Mucosa of rectum (tissue), 2 donors: ENCODE data around the gene TRAPPC2L.

Experiments
- H3K27ac ChIP-seq, 2 donors: one replicate each; pipeline ENCODE4 v1.7.0; 2013; ENCODE audit warnings: inconsistent platforms in 2 of 2, low read depth in 2 of 2, low read length in 2 of 2
- H3K27me3 ChIP-seq, 2 donors: one replicate each; pipeline ENCODE4 v1.7.0; 2013; ENCODE audit warnings: low read length in 2 of 2; ENCODE audit not compliant: control insufficient read depth in 2 of 2, insufficient read depth in 2 of 2
- H3K36me3 ChIP-seq, 2 donors: one replicate each; pipeline ENCODE4 v1.7.0; 2013; ENCODE audit warnings: low read length in 2 of 2; ENCODE audit not compliant: control insufficient read depth in 2 of 2, insufficient read depth in 2 of 2
- H3K4me1 ChIP-seq, 2 donors: one replicate each; pipeline ENCODE4 v1.7.0; 2013; ENCODE audit warnings: low read length in 2 of 2, mild to moderate bottlenecking in 1 of 2; ENCODE audit not compliant: control insufficient read depth in 2 of 2, insufficient read depth in 2 of 2
- H3K4me3 ChIP-seq, 2 donors: one replicate each; pipeline ENCODE4 v1.7.0; 2013; ENCODE audit warnings: low read length in 2 of 2
- H3K9ac ChIP-seq, 2 donors: one replicate each; pipeline ENCODE4 v1.7.0; 2013; ENCODE audit warnings: low read length in 2 of 2, low read depth in 1 of 2, mild to moderate bottlenecking in 1 of 2
- H3K9me3 ChIP-seq, 2 donors: one replicate each; pipeline ENCODE4 v1.7.0; 2013; ENCODE audit warnings: low read length in 2 of 2; ENCODE audit not compliant: control insufficient read depth in 2 of 2
- donor health status: healthy.
- donor health status: Normal muscosa, but diverticular disease.

The TRAPPC2L gene

DNA sequence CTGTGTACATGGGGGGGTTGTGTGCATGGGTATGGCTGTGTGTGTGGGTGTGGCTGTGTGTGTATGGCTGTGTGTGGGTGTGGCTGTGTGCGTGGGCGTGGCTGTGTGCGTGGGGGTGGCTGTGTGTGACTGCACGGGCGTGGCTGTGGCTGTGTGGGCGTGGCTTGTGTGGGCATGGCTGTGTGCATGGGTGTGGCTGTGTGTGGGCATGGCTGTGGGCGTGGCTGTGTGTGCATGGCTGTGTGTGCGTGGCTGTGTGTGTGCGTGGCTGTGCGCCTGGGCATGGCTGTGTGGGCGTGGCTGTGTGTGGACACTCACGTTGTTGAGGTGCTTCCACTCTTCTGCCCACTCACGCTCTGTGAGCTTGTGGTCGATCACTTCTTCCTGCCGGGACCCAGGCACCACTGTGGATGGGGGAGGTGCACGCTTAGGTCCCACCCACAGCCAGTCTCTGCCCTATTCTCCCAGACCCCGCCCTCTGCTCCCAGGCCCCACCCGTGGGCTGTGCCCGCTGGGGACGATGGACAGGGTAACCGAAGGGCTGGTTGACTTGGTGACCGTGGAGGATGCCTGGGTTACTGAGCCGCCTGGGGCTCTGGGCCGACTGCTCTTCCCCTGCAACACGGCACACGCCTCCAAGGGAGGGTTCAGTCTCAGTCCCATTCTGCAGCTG is 25.6 kb downstream of the TRAPPC2L start:
- H3K4me1 ChIP-seq = peaks cover 6 to 17% of the 10 kb centered on the region in 2 donors
- H3K9me3 ChIP-seq = no peaks in the 10 kb centered on the region
- H3K27ac ChIP-seq = peak overlapping the region; percentile 28 to 30
- H3K4me3 ChIP-seq = no peak overlapping the region
- peaks cover 3 to 4% of the 10 kb centered on the region in 2 donors for H3K36me3 ChIP-seq
- peaks cover 0 to 7% of the 10 kb centered on the region in 2 donors for H3K27me3 ChIP-seq
- H3K9ac ChIP-seq = no peak overlapping the region

DNA sequence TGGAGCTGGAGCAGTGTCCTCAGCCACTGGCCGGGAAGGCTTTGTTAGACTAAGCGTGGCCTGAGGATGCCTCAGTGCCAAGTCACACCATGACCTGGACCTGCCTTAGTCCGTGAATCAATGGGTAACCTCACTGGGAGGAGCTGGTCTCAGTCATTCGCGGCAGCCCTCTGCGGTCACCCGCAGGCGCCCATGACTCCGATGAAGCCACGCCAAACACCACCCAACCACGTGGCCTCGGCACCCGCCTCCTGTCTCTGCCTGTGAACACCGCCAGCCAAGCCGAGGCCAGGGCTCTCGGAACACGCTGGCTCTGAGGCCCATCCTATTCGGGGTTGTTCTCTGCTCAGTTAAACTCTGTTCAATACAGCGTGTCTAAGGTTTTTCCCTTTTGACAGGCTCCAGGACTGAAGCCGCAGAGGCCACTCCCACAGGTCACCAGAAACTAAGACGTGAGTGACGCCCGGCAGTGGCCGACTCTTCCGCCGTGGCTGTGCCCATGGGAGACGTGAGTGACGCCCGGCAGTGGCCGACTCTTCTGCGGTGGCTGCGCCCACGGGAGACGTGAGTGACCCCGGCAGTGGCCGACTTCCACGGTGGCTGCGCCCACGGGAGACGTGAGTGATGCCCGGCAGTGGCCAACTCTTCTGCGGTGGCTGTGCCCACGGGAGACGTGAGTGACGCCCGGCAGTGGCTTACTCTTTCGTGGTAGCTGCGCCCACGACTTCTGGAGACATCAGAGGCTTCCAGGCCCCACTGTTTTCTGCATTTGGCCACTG is 26.4 kb downstream of the TRAPPC2L start:
- H3K9ac ChIP-seq = no peak overlapping the region
- peaks cover 6 to 20% of the 10 kb centered on the region in 2 donors for H3K4me1 ChIP-seq
- H3K36me3 ChIP-seq = peaks cover 3 to 4% of the 10 kb centered on the region in 2 donors
- H3K9me3 ChIP-seq = no peaks in the 10 kb centered on the region
- peaks cover 0 to 7% of the 10 kb centered on the region in 2 donors for H3K27me3 ChIP-seq
- H3K27ac ChIP-seq = no peak overlapping the region
- no peak overlapping the region for H3K4me3 ChIP-seq

DNA sequence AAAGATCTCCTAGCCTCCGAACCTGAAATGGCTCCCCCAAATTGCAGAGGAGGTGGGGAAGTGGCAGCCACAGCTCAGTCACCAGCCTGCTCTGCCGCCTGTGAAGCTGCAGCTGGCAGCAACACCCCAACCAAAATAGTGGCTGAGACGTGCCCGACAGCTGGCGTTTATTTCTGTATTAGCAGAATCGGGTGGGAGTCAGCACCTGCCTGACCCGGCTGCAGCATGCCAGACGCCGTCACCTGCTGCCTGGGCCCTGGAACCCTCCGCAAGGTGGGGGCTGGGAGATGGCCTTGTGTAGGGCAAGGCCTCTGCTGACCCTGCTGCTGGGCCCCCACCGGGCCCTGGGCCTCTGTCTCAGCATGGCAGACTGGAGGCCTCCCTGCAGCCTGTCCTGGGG is 27.0 kb downstream of the TRAPPC2L start:
- Histone ChIP-seq H3K27ac (no peak overlapping the region), H3K4me1 (peaks cover 6 to 20% of the 10 kb centered on the region in 2 donors), H3K9me3 (no peaks in the 10 kb centered on the region), H3K9ac (no peak overlapping the region), H3K27me3 (peaks cover 0 to 7% of the 10 kb centered on the region in 2 donors), H3K4me3 (no peak overlapping the region), H3K36me3 (peaks cover 2% of the 10 kb centered on the region in 2 donors)

DNA sequence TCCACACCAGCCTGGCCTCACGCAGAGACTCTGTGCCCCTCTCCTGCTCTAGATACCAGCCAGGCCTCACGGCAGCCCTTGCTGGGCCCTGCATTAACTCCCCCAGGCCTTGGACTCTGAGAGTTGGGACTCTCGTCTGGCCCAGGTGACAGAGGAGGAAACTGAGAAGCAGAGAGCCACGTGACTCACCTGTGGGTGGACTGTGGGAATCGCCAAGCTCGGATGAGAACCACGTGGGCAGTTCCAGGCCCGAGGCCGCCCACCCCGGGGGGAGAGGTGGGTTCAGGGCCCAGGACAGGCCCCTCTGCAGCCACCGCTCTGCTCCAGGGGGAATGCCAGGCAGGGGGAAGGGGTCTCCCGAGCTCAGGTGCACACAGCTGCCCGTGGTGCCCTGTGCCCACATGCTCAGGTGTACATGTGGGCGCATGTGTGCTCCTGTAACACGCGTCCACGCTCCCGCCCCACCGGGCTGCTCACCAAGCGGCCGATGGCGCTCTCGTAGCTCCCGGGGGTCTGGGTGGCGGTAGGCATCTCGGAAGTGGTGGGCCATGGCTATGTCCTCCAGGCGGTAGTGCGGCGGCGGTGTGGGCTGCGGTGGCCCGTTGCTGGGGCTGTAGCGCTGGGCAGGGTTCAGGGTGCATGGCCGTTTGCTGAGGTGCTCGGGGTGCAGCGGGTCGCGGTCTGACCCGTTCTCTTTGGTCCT is 27.8 kb downstream of the TRAPPC2L start:
- H3K4me3 ChIP-seq = no peak overlapping the region
- H3K27me3 ChIP-seq = peaks cover 0 to 7% of the 10 kb centered on the region in 2 donors
- H3K9me3 ChIP-seq = no peaks in the 10 kb centered on the region
- H3K27ac ChIP-seq = no peak overlapping the region
- H3K36me3 ChIP-seq = no peaks in the 10 kb centered on the region
- peaks cover 6 to 20% of the 10 kb centered on the region in 2 donors for H3K4me1 ChIP-seq
- H3K9ac ChIP-seq = no peak overlapping the region

DNA sequence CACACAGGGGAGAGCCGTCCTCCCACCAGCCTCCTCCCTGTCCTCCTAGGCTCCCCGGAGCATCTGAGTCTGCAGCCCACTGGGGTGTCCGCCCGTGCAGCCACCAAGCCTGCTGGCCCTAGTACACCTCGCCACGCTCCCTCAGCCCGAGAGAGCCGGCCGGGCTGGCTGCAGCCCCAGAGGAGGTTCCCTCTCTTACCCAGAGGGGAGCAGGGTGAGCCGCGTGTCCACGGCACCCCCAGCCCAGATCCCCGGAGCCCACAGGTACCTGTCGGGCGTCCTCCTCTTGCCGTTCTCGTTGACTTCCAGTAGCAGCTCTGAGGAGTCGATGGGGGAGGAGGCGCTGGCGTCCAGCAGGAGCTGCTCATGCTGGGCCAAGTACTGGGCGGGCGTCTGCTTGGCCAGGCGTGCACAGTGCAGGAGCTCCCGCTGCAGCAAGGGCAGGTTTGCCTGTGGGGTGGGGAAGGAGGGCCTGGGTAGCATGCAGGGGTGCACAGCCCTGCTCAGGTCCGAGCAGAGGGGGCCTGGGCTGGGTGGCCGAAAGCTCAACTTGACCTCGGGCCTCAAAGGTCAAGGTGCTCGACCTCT is 28.9 kb downstream of the TRAPPC2L start:
- Histone ChIP-seq H3K9ac (no peak overlapping the region), H3K4me1 (peaks cover 5 to 19% of the 10 kb centered on the region in 2 donors), H3K9me3 (no peaks in the 10 kb centered on the region), H3K27ac (no peak overlapping the region), H3K27me3 (peaks cover 0 to 1% of the 10 kb centered on the region in 2 donors), H3K36me3 (peaks cover 0 to 3% of the 10 kb centered on the region in 2 donors), H3K4me3 (no peak overlapping the region)

- Histone ChIP-seq H3K4me3 (no peak overlapping the region), H3K4me1 (peaks cover 0 to 13% of the 10 kb centered on the region in 2 donors), H3K9me3 (no peaks in the 10 kb centered on the region), H3K9ac (no peak overlapping the region), H3K36me3 (peaks cover 0 to 5% of the 10 kb centered on the region in 2 donors), H3K27me3 (no peaks in the 10 kb centered on the region), H3K27ac (no peak overlapping the region)
These were observed 29.5 kb downstream of the TRAPPC2L start for GRCh38 chr16:88886420-88886844.

DNA sequence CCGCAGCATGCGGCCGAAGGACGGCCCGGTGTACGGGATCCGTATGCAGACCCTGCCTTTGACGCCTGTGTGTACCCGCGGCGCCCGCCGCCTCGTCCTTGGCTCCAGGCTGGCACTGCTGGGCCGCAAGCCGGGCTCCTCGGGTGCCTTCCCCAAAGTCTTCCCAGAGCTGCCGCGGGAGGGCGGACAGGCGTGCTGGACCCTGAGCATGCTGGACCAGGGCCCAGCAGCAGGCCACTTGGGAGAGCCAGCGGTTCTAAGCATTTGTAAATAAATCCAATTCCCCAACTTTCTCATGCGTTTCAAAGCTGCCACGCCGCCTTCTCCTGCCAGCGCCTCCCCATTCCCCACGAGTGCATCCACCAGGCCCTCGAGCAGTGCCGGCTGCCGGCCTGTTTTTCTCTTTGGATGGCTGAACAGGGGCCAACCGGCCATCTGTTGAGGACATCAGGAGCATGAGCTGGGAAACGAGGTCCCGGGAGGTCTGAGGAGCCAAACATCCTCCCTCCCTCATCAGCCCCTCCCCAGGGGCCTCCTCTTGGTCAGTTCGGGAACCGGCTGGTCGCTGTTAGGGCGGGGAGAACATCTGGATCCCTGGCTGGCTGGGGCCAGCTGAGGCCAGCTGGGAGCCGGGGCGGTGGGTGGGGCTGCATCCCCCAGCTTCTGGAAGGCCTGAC is 30.1 kb downstream of the TRAPPC2L start:
- H3K36me3 ChIP-seq = peaks cover 0 to 7% of the 10 kb centered on the region in 2 donors
- H3K4me3 ChIP-seq = no peak overlapping the region
- peak overlapping the region in 1 of 2 donors; percentile 9 for H3K27ac ChIP-seq

DNA sequence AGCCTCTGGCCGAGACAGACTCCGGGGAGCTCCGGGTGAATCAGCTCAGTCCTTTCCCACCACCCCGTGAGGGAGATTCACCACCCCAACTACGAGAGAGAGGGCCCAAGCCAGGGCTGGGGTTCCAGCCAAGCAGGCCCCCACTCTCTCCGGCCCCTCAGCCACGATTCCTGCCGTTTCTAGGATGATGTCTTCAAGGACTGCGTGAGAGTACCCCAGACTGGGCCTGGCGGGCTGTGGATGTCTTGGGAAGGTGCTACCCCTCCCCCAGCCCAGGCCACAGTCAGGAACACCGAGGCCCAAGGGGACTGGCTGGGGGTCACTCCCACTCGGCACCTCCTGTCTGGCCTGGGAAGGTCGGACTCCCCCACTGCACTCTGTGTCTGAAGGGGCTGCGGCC is 31.1 kb downstream of the TRAPPC2L start:
- Histone ChIP-seq H3K9me3 (no peaks in the 10 kb centered on the region), H3K4me3 (no peak overlapping the region), H3K27ac (no peak overlapping the region), H3K9ac (no peak overlapping the region), H3K4me1 (peaks cover 0 to 3% of the 10 kb centered on the region in 2 donors), H3K36me3 (peaks cover 0 to 9% of the 10 kb centered on the region in 2 donors), H3K27me3 (no peaks in the 10 kb centered on the region)

More for the DNA sequence above, 30.1 kb downstream of the TRAPPC2L start:
- no peak overlapping the region for H3K9ac ChIP-seq
- peaks cover 0 to 8% of the 10 kb centered on the region in 2 donors for H3K4me1 ChIP-seq
- H3K27me3 ChIP-seq = no peaks in the 10 kb centered on the region
- H3K9me3 ChIP-seq = no peaks in the 10 kb centered on the region

GRCh38 chr16:88888461-88889387 is 31.8 kb downstream of the TRAPPC2L start:
- peaks cover 0 to 9% of the 10 kb centered on the region in 2 donors for H3K36me3 ChIP-seq
- no peaks in the 10 kb centered on the region for H3K27me3 ChIP-seq
- no peak overlapping the region for H3K27ac ChIP-seq
- no peaks in the 10 kb centered on the region for H3K9me3 ChIP-seq
- H3K4me1 ChIP-seq = peaks cover 0 to 3% of the 10 kb centered on the region in 2 donors
- H3K9ac ChIP-seq = no peak overlapping the region
- H3K4me3 ChIP-seq = no peak overlapping the region
